GM12891 (cell line): ENCODE results near the gene ACVR2A.

Source experiments
- DNase-seq: peaks from one replicate; pipeline ENCODE4 v3.0.0; 2011; ENCODE audit warnings: low spot score; ENCODE audit not compliant: insufficient read length
- FAIRE-seq: peaks from 2 replicates; lab custom pipeline; 2011; peaks lifted over from hg19 to GRCh38; lab: Jason Lieb, UNC
- PAX5 ChIP-seq: IDR thresholded peaks from 2 replicates; pipeline ENCODE4 v1.6.1; 2011; ENCODE audit warnings: low read length, moderate library complexity, mild to moderate bottlenecking; ENCODE audit not compliant: insufficient read depth, severe bottlenecking
- POLR2A ChIP-seq: IDR thresholded peaks from 2 replicates; pipeline ENCODE4 v1.6.1; 2011; ENCODE audit warnings: low read depth, low read length, control low read depth
- POLR2AphosphoS5 ChIP-seq: IDR thresholded peaks from 2 replicates; pipeline ENCODE4 v1.6.1; 2011; ENCODE audit warnings: low read depth, low read length, control low read depth
- POU2F2 ChIP-seq: IDR thresholded peaks from 2 replicates; pipeline ENCODE4 v1.6.1; 2011; ENCODE audit warnings: low read depth, mild to moderate bottlenecking, control low read depth, low read length, moderate library complexity
- SPI1 ChIP-seq: IDR thresholded peaks from 2 replicates; pipeline ENCODE4 v1.6.1; 2011; ENCODE audit warnings: low read depth, low read length, control low read depth
- TAF1 ChIP-seq: IDR thresholded peaks from 2 replicates; pipeline ENCODE4 v1.6.1; 2011; ENCODE audit warnings: low read depth, low read length, control low read depth

The ACVR2A gene

GRCh38 chr2:147829106-147829505, 15.7 kb upstream of the ACVR2A start:
- no peak for TF ChIP-seq TAF1
- no peak for TF ChIP-seq POU2F2
- TF ChIP-seq SPI1, result no peak
- no peak for TF ChIP-seq POLR2A
- TF ChIP-seq PAX5, result no peak
- no peak for TF ChIP-seq POLR2AphosphoS5
- DNase-seq, result no peak
- no peak for FAIRE-seq

DNA sequence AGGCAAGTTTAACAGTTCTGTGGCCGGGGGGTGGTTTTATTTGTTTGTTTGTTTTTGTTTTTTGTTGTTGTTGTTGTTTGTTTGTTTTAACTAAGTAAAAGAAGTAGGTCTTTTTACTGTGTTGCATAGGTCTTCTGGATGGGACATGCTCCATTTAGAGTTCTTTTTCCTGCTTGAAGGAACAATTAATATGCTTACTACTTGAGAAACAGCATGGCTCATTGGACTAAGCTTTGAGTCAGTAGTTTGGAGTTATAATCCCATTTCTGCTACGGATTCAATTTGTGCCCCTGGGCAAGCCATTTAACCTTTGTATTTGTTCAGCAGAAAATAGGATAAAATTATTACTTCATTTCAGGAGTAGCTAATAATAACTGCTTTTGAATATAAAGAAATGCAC, 8.7 kb upstream of the ACVR2A start:
- no peak for DNase-seq
- TF ChIP-seq TAF1, result no peak
- no peak for TF ChIP-seq POLR2AphosphoS5
- TF ChIP-seq PAX5, result no peak
- TF ChIP-seq SPI1, result no peak
- no peak for TF ChIP-seq POU2F2
- TF ChIP-seq POLR2A, result no peak
- no peak for FAIRE-seq

DNA sequence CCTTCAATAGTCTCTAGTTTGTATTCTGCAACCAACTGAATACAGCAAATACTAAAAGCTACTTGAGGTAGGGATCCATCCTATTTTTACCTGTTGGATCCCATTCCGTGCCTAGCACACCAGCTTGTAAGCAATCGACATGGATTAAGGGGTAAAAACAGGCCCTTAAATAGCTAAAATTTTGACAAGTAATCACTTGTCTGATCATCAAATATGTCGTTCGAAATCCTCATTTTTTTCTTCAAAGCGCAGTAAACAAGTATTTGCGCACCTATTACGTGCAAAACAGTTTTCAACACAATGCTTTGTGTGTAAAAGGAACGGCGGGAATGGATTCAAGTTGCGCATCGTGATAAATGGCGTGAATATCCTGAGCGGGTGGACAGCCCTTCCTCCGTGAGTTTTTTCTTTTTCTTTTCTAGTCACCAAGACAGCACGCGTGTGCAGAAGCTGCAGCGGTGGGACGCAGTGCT, 1.4 kb upstream of the ACVR2A start:
- no peak for TF ChIP-seq POU2F2
- no peak for TF ChIP-seq SPI1
- TF ChIP-seq TAF1, result no peak
- TF ChIP-seq POLR2A, result no peak
- no peak for TF ChIP-seq PAX5
- TF ChIP-seq POLR2AphosphoS5, result no peak
- FAIRE-seq (peak; percentile 47), DNase-seq (no peak)

GRCh38 chr2:147843864-147844696, 749 bp upstream of the ACVR2A start:
- TF ChIP-seq POLR2A, result no peak
- TF ChIP-seq SPI1, result no peak
- no peak for TF ChIP-seq POLR2AphosphoS5
- TF ChIP-seq POU2F2, result no peak
- TF ChIP-seq TAF1, result no peak
- no peak for TF ChIP-seq PAX5
- peak; percentile 85 for DNase-seq
- peak; percentile 83 for FAIRE-seq

- TF ChIP-seq TAF1, result no peak
- TF ChIP-seq POU2F2, result peak; percentile 90
- peak; percentile 54; the same call in 1 of the 2 replicates for TF ChIP-seq SPI1
- FAIRE-seq (peak; percentile 85), DNase-seq (peak; percentile 19)
Measured at GRCh38 chr2:147845411-147845971, 662 bp downstream of the ACVR2A start.

- TF ChIP-seq POLR2A, result no peak
- TF ChIP-seq POLR2AphosphoS5, result no peak
- no peak for TF ChIP-seq TAF1
- no peak for TF ChIP-seq PAX5
- no peak for TF ChIP-seq POU2F2
- no peak for TF ChIP-seq SPI1
- DNase-seq (no peak), FAIRE-seq (no peak)
Measured at GRCh38 chr2:147846412-147847081, 1.7 kb downstream of the ACVR2A start.

GRCh38 chr2:147847746-147848391, 3.0 kb downstream of the ACVR2A start:
- no peak for TF ChIP-seq TAF1
- TF ChIP-seq SPI1, result no peak
- TF ChIP-seq POLR2AphosphoS5, result no peak
- no peak for TF ChIP-seq PAX5
- TF ChIP-seq POU2F2, result no peak
- no peak for TF ChIP-seq POLR2A
- DNase-seq, result no peak
- FAIRE-seq, result no peak

DNA sequence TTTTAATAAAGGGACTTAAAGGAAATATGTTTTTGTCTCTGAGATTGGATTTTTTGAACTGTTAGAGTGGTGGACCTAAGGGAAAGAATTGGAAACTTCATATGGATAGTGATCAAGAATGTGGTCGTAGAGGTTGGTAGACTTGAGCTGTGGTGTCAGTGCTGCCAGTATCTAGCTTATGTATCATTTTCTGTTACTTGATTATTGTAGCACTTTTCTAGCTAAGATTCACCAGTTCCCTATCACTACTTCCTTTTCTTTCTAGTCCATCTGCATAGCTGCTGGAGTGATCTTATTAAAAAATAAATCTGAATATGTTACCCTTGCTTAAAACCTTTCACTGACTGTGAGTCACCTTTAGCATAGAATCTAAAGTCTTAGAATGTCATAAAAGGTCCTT, 6.0 kb downstream of the ACVR2A start:
- TF ChIP-seq TAF1 (no peak), POLR2AphosphoS5 (no peak), POLR2A (no peak), POU2F2 (no peak), SPI1 (no peak), PAX5 (no peak)
- no peak for FAIRE-seq

More for the DNA sequence above, 6.0 kb downstream of the ACVR2A start:
- no peak for DNase-seq
